Neural progenitor cell (in vitro differentiated cells): ENCODE results near the gene CYFIP1.

Experiments
- EZH2 ChIP-seq: fragments of 200-600 bp; sonication (generic); IDR thresholded peaks from 2 replicates; pipeline ENCODE4 v1.6.1; 2017; ENCODE audit warnings: antibody characterized with exemption, mild to moderate bottlenecking, moderate library complexity
- TF ChIP-seq, protein P1 (sequence below): fragments of 200-600 bp; sonication (generic); IDR thresholded peaks from 2 replicates; pipeline ENCODE4 v1.5.1; 2017; ENCODE audit warnings: antibody characterized with exemption, mild to moderate bottlenecking

DNA sequence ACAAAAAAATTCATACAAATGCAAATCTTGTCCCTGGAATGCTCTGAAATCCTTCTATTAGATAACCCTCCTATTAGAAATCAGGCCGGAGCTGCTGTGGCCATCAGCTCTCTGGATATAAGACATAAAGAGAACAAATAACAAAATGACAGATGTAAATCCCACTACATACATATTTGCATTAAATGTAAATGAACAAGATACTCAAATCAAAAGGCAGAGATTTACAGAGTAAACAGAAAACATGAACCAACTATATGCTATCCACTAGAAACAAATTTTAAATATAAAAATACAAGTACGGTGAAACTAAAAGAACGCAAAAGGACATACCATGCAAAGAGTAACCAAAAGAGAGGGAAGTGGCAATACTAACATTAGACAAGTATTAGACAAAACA is 10.7 kb downstream of the CYFIP1 start:
- TF ChIP-seq, protein P1, sequence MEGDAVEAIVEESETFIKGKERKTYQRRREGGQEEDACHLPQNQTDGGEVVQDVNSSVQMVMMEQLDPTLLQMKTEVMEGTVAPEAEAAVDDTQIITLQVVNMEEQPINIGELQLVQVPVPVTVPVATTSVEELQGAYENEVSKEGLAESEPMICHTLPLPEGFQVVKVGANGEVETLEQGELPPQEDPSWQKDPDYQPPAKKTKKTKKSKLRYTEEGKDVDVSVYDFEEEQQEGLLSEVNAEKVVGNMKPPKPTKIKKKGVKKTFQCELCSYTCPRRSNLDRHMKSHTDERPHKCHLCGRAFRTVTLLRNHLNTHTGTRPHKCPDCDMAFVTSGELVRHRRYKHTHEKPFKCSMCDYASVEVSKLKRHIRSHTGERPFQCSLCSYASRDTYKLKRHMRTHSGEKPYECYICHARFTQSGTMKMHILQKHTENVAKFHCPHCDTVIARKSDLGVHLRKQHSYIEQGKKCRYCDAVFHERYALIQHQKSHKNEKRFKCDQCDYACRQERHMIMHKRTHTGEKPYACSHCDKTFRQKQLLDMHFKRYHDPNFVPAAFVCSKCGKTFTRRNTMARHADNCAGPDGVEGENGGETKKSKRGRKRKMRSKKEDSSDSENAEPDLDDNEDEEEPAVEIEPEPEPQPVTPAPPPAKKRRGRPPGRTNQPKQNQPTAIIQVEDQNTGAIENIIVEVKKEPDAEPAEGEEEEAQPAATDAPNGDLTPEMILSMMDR, result no peak
- no peak for TF ChIP-seq EZH2
